Measurements from ENCODE around the gene HDAC4.

GRCh38 chr2:239258248-239258647, 142.6 kb downstream of the HDAC4 start:
- TF ChIP-seq, protein P1, sequence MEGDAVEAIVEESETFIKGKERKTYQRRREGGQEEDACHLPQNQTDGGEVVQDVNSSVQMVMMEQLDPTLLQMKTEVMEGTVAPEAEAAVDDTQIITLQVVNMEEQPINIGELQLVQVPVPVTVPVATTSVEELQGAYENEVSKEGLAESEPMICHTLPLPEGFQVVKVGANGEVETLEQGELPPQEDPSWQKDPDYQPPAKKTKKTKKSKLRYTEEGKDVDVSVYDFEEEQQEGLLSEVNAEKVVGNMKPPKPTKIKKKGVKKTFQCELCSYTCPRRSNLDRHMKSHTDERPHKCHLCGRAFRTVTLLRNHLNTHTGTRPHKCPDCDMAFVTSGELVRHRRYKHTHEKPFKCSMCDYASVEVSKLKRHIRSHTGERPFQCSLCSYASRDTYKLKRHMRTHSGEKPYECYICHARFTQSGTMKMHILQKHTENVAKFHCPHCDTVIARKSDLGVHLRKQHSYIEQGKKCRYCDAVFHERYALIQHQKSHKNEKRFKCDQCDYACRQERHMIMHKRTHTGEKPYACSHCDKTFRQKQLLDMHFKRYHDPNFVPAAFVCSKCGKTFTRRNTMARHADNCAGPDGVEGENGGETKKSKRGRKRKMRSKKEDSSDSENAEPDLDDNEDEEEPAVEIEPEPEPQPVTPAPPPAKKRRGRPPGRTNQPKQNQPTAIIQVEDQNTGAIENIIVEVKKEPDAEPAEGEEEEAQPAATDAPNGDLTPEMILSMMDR (conservative IDR thresholded peaks at IDR 0.05) = no peak
- TF ChIP-seq EZH2 (IDR thresholded peaks at IDR 0.05; ENCODE audit: low read depth) = no peak
